Smooth muscle cell of trachea (primary cell): ENCODE data around the gene RASA4B. TPM values are rescaled to one million over a fixed set of nuclear protein-coding genes. Genes with fewer than 3 reads are reported as not detected.

Source experiments
- total RNA-seq: library from RNA; depleted of rRNA; stranded (reverse); fragments of >200 nt; gene quantifications from 2 replicates; pipeline ENCODE4 v1.2.1, GENCODE V29; 2014

The RASA4B gene
- total RNA-seq, result 3.0 and 3.5 TPM in 2 replicates

GRCh38 chr7:102517550-102518147 is at the start of gene RASA4B:
Gene RASA4B, minus strand, starts transcription at chr7:102517777. Its CDS starts 67 bp downstream, at chr7:102517710.

GRCh38 chr7:102550808-102551422 is 33.3 kb upstream of the RASA4B start, which contains the start of gene SPDYE2:
Gene SPDYE2, plus strand, starts transcription at chr7:102551226. Its CDS starts 2,030 bp downstream, at chr7:102553256.

GRCh38 chr7:102543596-102543995 is 26.0 kb upstream of the RASA4B start, which contains the start of gene UPK3BL2:
Gene UPK3BL2, minus strand, starts transcription at chr7:102543696. Its CDS starts 60 bp downstream, at chr7:102543636.

GRCh38 chr7:102478314-102479208 is 39.0 kb downstream of the RASA4B start, which contains the start of gene POLR2J:
Gene POLR2J, minus strand, starts transcription at chr7:102478922. Its CDS starts 62 bp downstream, at chr7:102478860.

GRCh38 chr7:102464577-102465280 is 52.8 kb downstream of the RASA4B start, which contains the start of the genes ALKBH4 and LRWD1:
Gene ALKBH4, minus strand, starts transcription at chr7:102464863. Its CDS starts 27 bp downstream, at chr7:102464836.
Gene LRWD1, plus strand, starts transcription at chr7:102464984. Its CDS starts 97 bp downstream, at chr7:102465081.

GRCh38 chr7:102433219-102434038 is 84.1 kb downstream of the RASA4B start, which contains the start of gene ORAI2:
Gene ORAI2, plus strand, starts transcription at chr7:102433575. Its CDS starts 5,382 bp downstream, at chr7:102438957.

Other genes starting within 250 kb of the RASA4B start
- 1.5 and 3.3 TPM in 2 replicates for gene SH2B2, start 230.9 kb downstream of the RASA4B start, total RNA-seq
- gene SPDYE6, start 161.3 kb downstream of the RASA4B start, total RNA-seq, result 0.15 and 0.17 TPM in 2 replicates
- 16.7 and 19.3 TPM in 2 replicates for gene PRKRIP1, start 121.4 kb downstream of the RASA4B start, total RNA-seq
- 40.1 and 52.9 TPM in 2 replicates for gene ORAI2, start 84.2 kb downstream of the RASA4B start, total RNA-seq
- 13.2 and 17.4 TPM in 2 replicates for gene ALKBH4, start 52.9 kb downstream of the RASA4B start, total RNA-seq
- 15.0 and 23.5 TPM in 2 replicates for gene LRWD1, start 52.8 kb downstream of the RASA4B start, total RNA-seq
- gene POLR2J, start 38.9 kb downstream of the RASA4B start, total RNA-seq, result 27.6 and 29.4 TPM in 2 replicates
- gene UPK3BL2, start 25.9 kb upstream of the RASA4B start, total RNA-seq, result 0.99 and 1.9 TPM in 2 replicates
- gene SPDYE2, start 33.4 kb upstream of the RASA4B start, total RNA-seq, result not detected in 2 replicates
- 28.8 and 33.3 TPM in 2 replicates for gene POLR2J3, start 54.8 kb upstream of the RASA4B start, total RNA-seq
- gene RASA4, start 99.0 kb upstream of the RASA4B start, total RNA-seq, result 6.5 and 7.4 TPM in 2 replicates
- 10.3 and 12.2 TPM in 2 replicates for gene UPK3BL1, start 125.0 kb upstream of the RASA4B start, total RNA-seq
- not detected in 2 replicates for gene SPDYE2B, start 132.5 kb upstream of the RASA4B start, total RNA-seq
- 2.5 and 4.5 TPM in 2 replicates for gene POLR2J2, start 153.9 kb upstream of the RASA4B start, total RNA-seq
- gene FAM185A, start 231.2 kb upstream of the RASA4B start, total RNA-seq, result 10.9 and 13.2 TPM in 2 replicates